MM.1S (cell line): ENCODE measurements around the gene HNRNPK.

Source experiments
- CTCF ChIP-seq: fragments of 300-600 bp; sonication (generic); IDR thresholded peaks from 2 replicates; pipeline ENCODE4 v1.5.1; 2016; ENCODE audit warnings: antibody characterized with exemption, low read length, mixed read lengths
- EZH2 ChIP-seq: fragments of 300-600 bp; sonication (generic); optimal IDR thresholded peaks from 2 replicates; pipeline ENCODE3; 2017; ENCODE audit warnings: low read depth, mild to moderate bottlenecking, antibody characterized with exemption, low read length, mixed read lengths
- EZH2phosphoT487 ChIP-seq: fragments of 300-600 bp; sonication (generic); IDR thresholded peaks from 2 replicates; pipeline ENCODE4 v1.6.1; 2018; ENCODE audit warnings: antibody characterized with exemption, low read length

- TF ChIP-seq EZH2 (no peak), CTCF (no peak), EZH2phosphoT487 (no peak)
These were observed 4.7 kb downstream of the HNRNPK start for GRCh38 chr9:83975300-83975699.
